GM12878 (cell line): ENCODE data around the gene ABCC1. TPM values are rescaled to one million over a fixed set of nuclear protein-coding genes. Genes with fewer than 3 reads are reported as not detected.

Experiments used
- ATAC-seq: fragments of 200-7000 bp; cut with Tn5 transposase; 3 replicates; pipeline ENCODE4 v1.9.1; 2020; ENCODE audit warnings: mild to moderate bottlenecking, moderate library complexity
- BruUV-seq: library from RNA; stranded (reverse); fragments of 400-500 nt; replicated peaks from 2 replicates; lab custom pipeline; 2021; lab: Mats Ljungman, UMichigan
- CTCF ChIA-PET: fragments of 300-600 bp; sonication (Branson Sonifier 250); formaldehyde crosslinking; extraction: SDS; loops from one replicate; lab custom pipeline; 2021; ENCODE audit warnings: inconsistent platforms; lab: Yijun Ruan, JAX
- POLR2A ChIA-PET: fragments of 350-600 bp; formaldehyde crosslinking; extraction: SDS; loops from one replicate; lab custom pipeline; 2021; ENCODE audit warnings: inconsistent platforms; lab: Charles Lee
- RAD21 ChIA-PET: fragments of 300-600 bp; sonication (Branson Sonifier 250); formaldehyde crosslinking; loops from one replicate; lab custom pipeline; 2023; ENCODE audit warnings: antibody characterized with exemption; ENCODE audit not compliant: unreplicated experiment; lab: Charles Lee
- SMC1A ChIA-PET: fragments of 300-600 bp; sonication (Branson Sonifier 250); formaldehyde crosslinking; loops from one replicate; lab custom pipeline; 2023; ENCODE audit not compliant: unreplicated experiment, uncharacterized antibody; lab: Charles Lee
- DNase-seq: peaks from one replicate; pipeline ENCODE4 v3.0.0-alpha.2; 2011; ENCODE audit warnings: low read depth, low spot score
- FAIRE-seq: peaks from 3 replicates; lab custom pipeline; 2011; peaks lifted over from hg19 to GRCh38; lab: Jason Lieb, UNC
- H2AFZ ChIP-seq: 2 replicates; pipeline ENCODE4 v1.6.0; 2011; ENCODE audit warnings: low read depth, low read length, control low read depth; ENCODE audit not compliant: control insufficient read depth
- H3K27ac ChIP-seq: 2 replicates; pipeline ENCODE4 v1.5.1; 2011; ENCODE audit warnings: control low read depth; ENCODE audit not compliant: control insufficient read depth, insufficient read depth
- H3K27me3 ChIP-seq, 2 experiments: replicated peaks in 1 of 2; 2 replicates each; pipeline versions ENCODE4 v1.6.0 to v1.6.1; 2011; ENCODE audit warnings: low read length in 1 of 2; ENCODE audit not compliant: control insufficient read depth in 2 of 2, insufficient read depth in 2 of 2
- H3K36me3 ChIP-seq, 2 experiments: 2 replicates each; pipeline ENCODE4 v1.5.1; 2011; ENCODE audit warnings: low read length in 1 of 2; ENCODE audit not compliant: control insufficient read depth in 2 of 2, insufficient read depth in 2 of 2
- H3K4me1 ChIP-seq: 2 replicates; pipeline ENCODE4 v1.6.1; 2011; ENCODE audit warnings: mild to moderate bottlenecking, low read length, moderate library complexity, mixed read lengths; ENCODE audit not compliant: control insufficient read depth, insufficient read depth
- H3K4me2 ChIP-seq: 2 replicates; pipeline ENCODE4 v1.6.0; 2011; ENCODE audit warnings: control low read depth; ENCODE audit not compliant: control insufficient read depth, insufficient read depth
- H3K4me3 ChIP-seq: fragments of 200-600 bp; sonication (generic); 2 replicates; pipeline ENCODE4 v1.5.1; 2016
- H3K79me2 ChIP-seq: 2 replicates; pipeline ENCODE4 v1.6.0; 2011; ENCODE audit warnings: low read length; ENCODE audit not compliant: control insufficient read depth, insufficient read depth
- H3K9ac ChIP-seq: 2 replicates; pipeline ENCODE4 v1.8.0; 2011; ENCODE audit warnings: low read length, control low read depth, mixed read lengths; ENCODE audit not compliant: control insufficient read depth, insufficient read depth
- H3K9me3 ChIP-seq: replicated peaks from 3 replicates; pipeline ENCODE4 v1.5.1; 2011; ENCODE audit warnings: mild to moderate bottlenecking, low read length; ENCODE audit not compliant: control insufficient read depth, insufficient read depth
- H4K20me1 ChIP-seq: 2 replicates; pipeline ENCODE4 v1.6.0; 2011; ENCODE audit not compliant: control insufficient read depth, insufficient read depth
- ASH2L ChIP-seq: fragments of 300-600, 200-600 bp; sonication (generic); IDR thresholded peaks from 2 replicates; pipeline ENCODE4 v1.6.1; 2017; ENCODE audit warnings: low read depth, mild to moderate bottlenecking, borderline replicate concordance
- ATF7 ChIP-seq: fragments of 450-650 bp; IDR thresholded peaks from 2 replicates; pipeline ENCODE4 v1.6.1; 2016; ENCODE audit warnings: low read depth, mild to moderate bottlenecking
- CBX3 ChIP-seq: fragments of 200-600 bp; sonication (generic); IDR thresholded peaks from 2 replicates; pipeline ENCODE4 v1.6.1; 2016; ENCODE audit warnings: low read depth, borderline replicate concordance
- FOS ChIP-seq: IDR thresholded peaks from 3 replicates; pipeline ENCODE4 v1.6.1; 2011; ENCODE audit warnings: borderline replicate concordance; ENCODE audit not compliant: insufficient read length; ENCODE audit errors: extremely low read depth
- MAX ChIP-seq: IDR thresholded peaks from 2 replicates; pipeline ENCODE4 v1.6.1; 2012; ENCODE audit warnings: low read depth, low read length, improper control_type of control experiment
- MTA2 ChIP-seq: fragments of 450-650 bp; IDR thresholded peaks from 2 replicates; pipeline ENCODE4 v1.6.1; 2016; ENCODE audit warnings: low read depth, mild to moderate bottlenecking, moderate library complexity
- NBN ChIP-seq: fragments of 450-650 bp; IDR thresholded peaks from 2 replicates; pipeline ENCODE4 v1.6.1; 2016
- NR2C2 ChIP-seq: IDR thresholded peaks from 2 replicates; pipeline ENCODE4 v1.6.1; 2011; ENCODE audit warnings: borderline replicate concordance, low read depth; ENCODE audit not compliant: control insufficient read depth, insufficient read length
- RUNX3 ChIP-seq: IDR thresholded peaks from 2 replicates; pipeline ENCODE4 v1.6.1; 2012; ENCODE audit warnings: low read length, inconsistent platforms
- SIN3A ChIP-seq: IDR thresholded peaks from 2 replicates; pipeline ENCODE4 v1.6.1; 2012; ENCODE audit warnings: low read depth, low read length, improper control_type of control experiment
- ZNF207 ChIP-seq: fragments of 450-650 bp; IDR thresholded peaks from 2 replicates; pipeline ENCODE4 v1.6.1; 2014; ENCODE audit warnings: antibody characterized with exemption, mild to moderate bottlenecking, borderline replicate concordance
- ZNF217 ChIP-seq: fragments of 450-650 bp; IDR thresholded peaks from 2 replicates; pipeline ENCODE4 v1.6.1; 2017; ENCODE audit warnings: antibody characterized with exemption, mild to moderate bottlenecking
- ZNF24 ChIP-seq: fragments of 450-650 bp; IDR thresholded peaks from 2 replicates; pipeline ENCODE4 v1.6.1; 2017; ENCODE audit warnings: antibody characterized with exemption, mild to moderate bottlenecking
- ZNF274 ChIP-seq: IDR thresholded peaks from one replicate; pipeline ENCODE4 v1.8.0; 2011; ENCODE audit not compliant: insufficient read length, insufficient read depth
- ZNF687 ChIP-seq: fragments of 450-650 bp; IDR thresholded peaks from 2 replicates; pipeline ENCODE4 v1.6.1; 2017; ENCODE audit warnings: mild to moderate bottlenecking, moderate library complexity
- WGBS: methylation state at CpG from one replicate; pipeline ENCODE4 v1.1.6; 2016; ENCODE audit warnings: low lambda C conversion rate; ENCODE audit not compliant: insufficient replicate concordance, insufficient coverage; ENCODE audit errors: missing lambda C conversion rate; 5-methylcytosine and 5-hydroxymethylcytosine counted together
- in situ Hi-C: fragments of 300-500 bp; cut with MboI; formaldehyde crosslinking; loops from 9 replicates; pipeline ENCODE4 v1.14.3; 2018; ENCODE audit warnings: mixed read lengths
- intact Hi-C: fragments of 100-400 bp; cut with micrococcal nuclease; formaldehyde crosslinking; loops from one replicate; pipeline ENCODE4 v1.14.2; 2022; ENCODE audit not compliant: unreplicated experiment
- polyA plus RNA-seq, 11 experiments: library from polyadenylated mRNA; depleted of rRNA in 4 of 11; unstranded in 6 of 11; stranded (reverse) in 5 of 11; fragments of >200 nt; fragmentation: Nextera tagmentation in 4 of 11; fragmentation: Illumina TruSeq in 1 of 11; extraction: Ambion mirVana in 4 of 11; extraction: Trizol in 1 of 11; gene quantifications; 1 replicate in 1 of 11; 2 replicates in 10 of 11; pipeline versions ENCODE4 v1.2.1 to v1.2.3, GENCODE V29; 2011 to 2016; ENCODE audit warnings: inconsistent platforms in 2 of 11, missing spikeins in 2 of 11, low read depth in 1 of 11
- total RNA-seq, 4 experiments: library from RNA; depleted of rRNA in 3 of 4; stranded (reverse); fragments of >200 nt in 3 of 4; fragmentation: Illumina TruSeq in 1 of 4; extraction: Trizol in 1 of 4; gene quantifications; 2 replicates each; pipeline versions ENCODE4 v1.2.1 to v1.2.3, GENCODE V29; 2013 to 2021
- TF ChIP-seq, protein P1 (sequence below): fragments of 450-650 bp; IDR thresholded peaks from 2 replicates; pipeline ENCODE4 v1.6.1; 2017; ENCODE audit warnings: borderline replicate concordance
- TF ChIP-seq, protein P2 (sequence below): fragments of 450-650 bp; formaldehyde crosslinking; IDR thresholded peaks from 2 replicates; pipeline ENCODE4 v1.5.0; 2022; ENCODE audit warnings: mild to moderate bottlenecking, missing genetic modification characterization

ABCC1 gene
- total and polyA plus RNA-seq, 10 of the 15 experiments (the other 5 are each of a cell fraction or from before 2014, with no cell fraction given) = 3.2 to 44.6 (median 14.5) TPM

DNA sequence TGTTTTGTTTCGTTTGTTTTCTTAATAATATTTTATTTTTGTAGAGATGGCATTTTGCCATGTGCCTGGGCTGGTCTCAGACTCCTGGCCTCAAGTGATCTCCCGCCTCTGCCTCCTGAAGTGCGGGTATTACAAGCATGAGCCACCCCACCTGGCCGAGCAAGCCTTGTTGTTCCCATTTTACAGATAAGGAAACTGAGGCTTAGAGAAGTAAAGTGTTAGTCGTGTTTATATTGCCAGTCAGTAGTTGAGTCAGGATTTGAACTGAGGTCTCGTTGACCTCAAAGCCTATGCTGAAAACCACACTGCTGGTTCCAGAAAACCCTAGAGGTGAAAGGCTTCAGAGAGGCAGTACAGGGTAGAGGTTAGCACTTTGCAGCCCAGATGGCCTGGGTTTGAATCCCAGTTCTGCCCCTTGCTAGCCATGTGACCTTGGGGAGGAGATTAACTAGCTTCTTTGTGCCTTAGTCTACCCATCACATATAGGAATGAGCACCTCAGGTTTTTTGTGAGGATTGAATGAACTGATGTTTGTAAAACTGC, 171.8 kb downstream of the ABCC1 start:
- Histone ChIP-seq H3K27ac (no peak overlapping the region), H3K9me3 (peaks cover 24% of the 10 kb centered on the region), H3K4me1 (no peaks in the 10 kb centered on the region), H3K4me2 (no peak overlapping the region), H4K20me1 (no peaks in the 10 kb centered on the region), H3K27me3 (no peaks in the 10 kb centered on the region), H3K79me2 (no peaks in the 10 kb centered on the region), H3K4me3 (no peak overlapping the region), H2AFZ (no peak overlapping the region), H3K9ac (no peak overlapping the region), H3K36me3 (peaks cover 18 to 59% of the 10 kb centered on the region in 2 experiments)
- WGBS = 93% methylated on average over 6 of the region's 6 CpGs
- POLR2A ChIA-PET = interaction anchor here (1.2 kb wide), 1 partner anchor 233 kb away, joined by 4 read pairs; the partner anchor contains the start of gene CEP20
- intact Hi-C loops (loop anchor here (10.0 kb wide), 1 partner anchor 356 kb away; no protein-coding TSS in a partner anchor), in situ Hi-C loops (loop anchor here (10.0 kb wide), 1 partner anchor 56 kb away; no protein-coding TSS in a partner anchor)
- ATAC-seq (no peak), FAIRE-seq (no peak), DNase-seq (no peak)
- CTCF ChIA-PET = no interaction called here
- no TSS peak for BruUV-seq
- SMC1A ChIA-PET = no interaction called here
- RAD21 ChIA-PET = no interaction called here
- TF ChIP-seq CBX3 (no peak), ASH2L (no peak), NBN (no peak), ZNF687 (no peak), SIN3A (no peak), NR2C2 (no peak), RUNX3 (no peak), ZNF274 (no peak), MTA2 (no peak), FOS (no peak), ZNF24 (no peak), ZNF217 (no peak), ZNF207 (no peak), ATF7 (no peak), MAX (no peak)
- TF ChIP-seq, protein P1, sequence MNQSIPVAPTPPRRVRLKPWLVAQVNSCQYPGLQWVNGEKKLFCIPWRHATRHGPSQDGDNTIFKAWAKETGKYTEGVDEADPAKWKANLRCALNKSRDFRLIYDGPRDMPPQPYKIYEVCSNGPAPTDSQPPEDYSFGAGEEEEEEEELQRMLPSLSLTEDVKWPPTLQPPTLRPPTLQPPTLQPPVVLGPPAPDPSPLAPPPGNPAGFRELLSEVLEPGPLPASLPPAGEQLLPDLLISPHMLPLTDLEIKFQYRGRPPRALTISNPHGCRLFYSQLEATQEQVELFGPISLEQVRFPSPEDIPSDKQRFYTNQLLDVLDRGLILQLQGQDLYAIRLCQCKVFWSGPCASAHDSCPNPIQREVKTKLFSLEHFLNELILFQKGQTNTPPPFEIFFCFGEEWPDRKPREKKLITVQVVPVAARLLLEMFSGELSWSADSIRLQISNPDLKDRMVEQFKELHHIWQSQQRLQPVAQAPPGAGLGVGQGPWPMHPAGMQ = no peak
- TF ChIP-seq, protein P2, sequence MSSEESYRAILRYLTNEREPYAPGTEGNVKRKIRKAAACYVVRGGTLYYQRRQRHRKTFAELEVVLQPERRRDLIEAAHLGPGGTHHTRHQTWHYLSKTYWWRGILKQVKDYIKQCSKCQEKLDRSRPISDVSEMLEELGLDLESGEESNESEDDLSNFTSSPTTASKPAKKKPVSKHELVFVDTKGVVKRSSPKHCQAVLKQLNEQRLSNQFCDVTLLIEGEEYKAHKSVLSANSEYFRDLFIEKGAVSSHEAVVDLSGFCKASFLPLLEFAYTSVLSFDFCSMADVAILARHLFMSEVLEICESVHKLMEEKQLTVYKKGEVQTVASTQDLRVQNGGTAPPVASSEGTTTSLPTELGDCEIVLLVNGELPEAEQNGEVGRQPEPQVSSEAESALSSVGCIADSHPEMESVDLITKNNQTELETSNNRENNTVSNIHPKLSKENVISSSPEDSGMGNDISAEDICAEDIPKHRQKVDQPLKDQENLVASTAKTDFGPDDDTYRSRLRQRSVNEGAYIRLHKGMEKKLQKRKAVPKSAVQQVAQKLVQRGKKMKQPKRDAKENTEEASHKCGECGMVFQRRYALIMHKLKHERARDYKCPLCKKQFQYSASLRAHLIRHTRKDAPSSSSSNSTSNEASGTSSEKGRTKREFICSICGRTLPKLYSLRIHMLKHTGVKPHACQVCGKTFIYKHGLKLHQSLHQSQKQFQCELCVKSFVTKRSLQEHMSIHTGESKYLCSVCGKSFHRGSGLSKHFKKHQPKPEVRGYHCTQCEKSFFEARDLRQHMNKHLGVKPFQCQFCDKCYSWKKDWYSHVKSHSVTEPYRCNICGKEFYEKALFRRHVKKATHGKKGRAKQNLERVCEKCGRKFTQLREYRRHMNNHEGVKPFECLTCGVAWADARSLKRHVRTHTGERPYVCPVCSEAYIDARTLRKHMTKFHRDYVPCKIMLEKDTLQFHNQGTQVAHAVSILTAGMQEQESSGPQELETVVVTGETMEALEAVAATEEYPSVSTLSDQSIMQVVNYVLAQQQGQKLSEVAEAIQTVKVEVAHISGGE (CRISPR knock-in tag) = no peak
